Posterior vena cava (tissue), 2 donors: Measurements from ENCODE around the gene CACNA1G. TPM values are rescaled to one million over a fixed set of nuclear protein-coding genes. Genes with fewer than 3 reads are reported as not detected.

Source experiments
- DNase-seq: peaks from one replicate; pipeline ENCODE4 v3.0.0-alpha.2; 2020; ENCODE audit warnings: low spot score
- intact Hi-C, 2 donors: fragments of 100-400 bp; cut with DNase I; formaldehyde crosslinking; loops; one replicate each; pipeline versions ENCODE4 v1.14.1 to v1.14.2; 2022 to 2023
- total RNA-seq, 2 donors: library from RNA; stranded (reverse); fragmentation: NEBNext Ultra II Directional; extraction: Animal tissue kit (Norgen Biotek cat#: 25700); gene quantifications; one replicate each; pipeline ENCODE4 v1.2.1, GENCODE V29; 2021
- donor health status: DM: yes; HTN: yes; CAD: no.
- donor health status: DM: yes; HTN: yes; CAD: no.

CACNA1G gene
- total RNA-seq, 2 donors from 2014 or later: 1.1 to 4.4 TPM

DNA sequence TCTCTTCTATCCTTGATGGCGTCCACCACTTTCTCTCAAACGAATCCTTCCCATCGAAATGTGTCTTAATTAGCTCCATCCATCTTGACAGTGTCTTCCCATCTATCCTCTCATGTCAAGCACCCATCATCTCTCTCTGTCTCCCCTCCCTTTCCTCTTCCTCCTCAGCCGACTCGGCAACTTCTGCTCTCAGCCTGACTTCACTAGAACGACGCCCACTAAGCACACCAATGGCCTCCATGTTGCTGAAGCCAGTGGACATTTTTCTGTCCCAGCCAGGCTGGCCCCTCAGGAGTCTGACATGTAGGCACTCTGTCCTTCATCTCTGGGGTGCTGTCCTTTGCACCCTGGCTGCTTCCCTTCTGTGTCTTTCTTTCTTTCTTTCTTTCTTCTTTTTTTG lies 16.0 kb upstream of the CACNA1G start:
- intact Hi-C loops: loop anchor here in 1 of 2 donors (5.0 kb wide), 2 partner anchors 143 to 158 kb away; no protein-coding TSS in a partner anchor
- DNase-seq: no peak

DNA sequence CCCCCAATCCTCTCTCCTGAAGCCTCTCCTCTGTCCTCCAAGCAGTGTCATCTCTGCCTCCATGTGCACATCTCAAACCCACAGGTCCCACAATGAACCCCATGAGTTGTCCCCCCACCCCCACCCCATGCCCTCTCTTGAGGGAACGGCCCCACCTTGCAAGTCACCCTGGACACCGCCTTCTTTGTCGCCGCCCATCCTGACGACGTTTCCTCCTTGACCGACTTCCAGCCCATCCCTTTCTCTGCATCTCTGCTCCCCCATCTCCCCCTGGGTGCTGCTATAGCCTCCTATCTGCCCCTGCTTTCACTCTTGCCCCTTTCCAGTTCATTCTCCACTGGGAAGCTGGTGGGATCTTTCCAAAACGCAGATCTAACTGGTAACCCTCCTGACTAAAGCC lies 15.2 kb upstream of the CACNA1G start:
- intact Hi-C loops: loop anchor here in 1 of 2 donors (5.0 kb wide), 2 partner anchors 63 to 152 kb away; no protein-coding TSS in a partner anchor
- DNase-seq: peak; percentile 68

GRCh38 chr17:50546701-50547034 lies 13.8 kb upstream of the CACNA1G start:
- DNase-seq: no peak
- intact Hi-C loops: loop anchor here in 1 of 2 donors (2.0 to 5.0 kb wide), 4 partner anchors 64 to 296 kb away; no protein-coding TSS in a partner anchor

- intact Hi-C loops: loop anchor here in 1 of 2 donors (2.0 to 5.0 kb wide), 4 partner anchors 65 to 296 kb away; no protein-coding TSS in a partner anchor
- DNase-seq: peak; percentile 97
Observed at GRCh38 chr17:50547035-50547735, 13.3 kb upstream of the CACNA1G start, which contains the start of gene SPATA20. Gene SPATA20 (plus strand): TSS chr17:50547174. CDS start chr17:50547209, 35 bp downstream.

DNA sequence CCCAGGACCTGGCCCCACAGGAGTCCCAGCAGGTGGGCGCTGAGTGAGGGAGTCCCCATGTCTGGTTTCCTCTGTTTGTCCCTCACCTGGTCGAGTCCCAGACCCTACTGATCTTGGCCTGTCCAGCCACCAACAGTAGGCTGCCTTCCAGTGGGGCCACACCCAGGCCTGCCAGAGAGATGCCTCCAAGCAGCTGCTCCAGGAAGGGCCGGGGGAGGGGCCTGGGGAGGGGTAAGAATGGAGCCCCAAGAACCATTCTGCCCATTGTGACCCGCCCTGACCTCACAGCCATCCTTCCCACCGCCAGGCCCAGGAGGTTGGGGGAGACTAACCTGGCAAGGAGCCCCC lies 12.8 kb upstream of the CACNA1G start:
- intact Hi-C loops: loop anchor here (2.0 to 5.0 kb wide), 4 partner anchors 65 to 295 kb away; no protein-coding TSS in a partner anchor
- no peak for DNase-seq

DNA sequence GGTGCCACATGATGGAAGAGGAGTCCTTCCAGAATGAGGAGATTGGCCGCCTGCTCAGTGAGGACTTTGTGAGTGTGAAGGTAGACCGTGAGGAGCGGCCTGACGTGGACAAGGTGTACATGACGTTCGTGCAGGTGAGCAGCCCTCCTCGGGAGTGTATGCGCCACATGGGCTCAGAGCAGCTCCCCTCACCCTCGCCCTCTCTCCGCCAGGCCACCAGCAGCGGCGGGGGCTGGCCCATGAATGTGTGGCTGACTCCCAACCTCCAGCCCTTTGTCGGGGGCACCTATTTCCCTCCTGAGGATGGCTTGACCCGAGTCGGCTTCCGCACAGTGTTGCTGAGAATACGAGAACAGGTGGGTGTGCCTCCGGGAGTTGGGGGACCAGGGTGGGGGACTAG lies 11.7 kb upstream of the CACNA1G start:
- no peak for DNase-seq
- intact Hi-C loops: loop anchor here (2.0 to 5.0 kb wide), 3 partner anchors 67 to 294 kb away; no protein-coding TSS in a partner anchor

DNA sequence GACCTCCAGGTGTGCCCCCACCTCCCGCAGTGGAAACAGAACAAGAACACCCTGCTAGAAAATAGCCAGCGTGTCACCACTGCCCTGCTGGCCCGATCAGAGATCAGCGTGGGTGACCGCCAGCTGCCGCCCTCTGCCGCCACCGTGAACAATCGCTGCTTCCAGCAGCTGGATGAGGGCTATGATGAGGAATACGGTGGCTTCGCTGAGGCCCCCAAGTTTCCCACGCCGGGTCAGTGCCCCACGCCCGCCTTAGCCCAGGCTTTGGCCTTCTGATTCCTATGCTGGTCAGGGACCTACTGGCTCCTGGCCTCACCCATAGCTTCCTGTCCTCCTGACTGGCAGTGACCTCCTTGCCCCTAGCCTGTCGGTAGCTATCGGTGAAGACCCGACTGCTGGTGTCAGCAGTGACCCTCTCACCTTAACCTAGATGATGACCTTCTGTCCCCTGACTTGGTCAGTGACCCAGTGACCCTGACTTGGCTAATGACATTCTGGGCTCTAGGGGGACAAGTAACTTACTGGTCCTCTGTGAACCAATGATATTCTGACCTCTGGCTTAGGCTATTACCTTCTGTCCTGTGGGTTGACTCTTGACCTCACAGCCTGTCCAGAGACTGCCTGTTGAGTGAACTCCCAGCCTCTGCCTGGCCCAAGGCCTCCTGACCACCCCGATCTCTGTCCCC lies 11.1 kb upstream of the CACNA1G start:
- DNase-seq: no peak
- intact Hi-C loops: loop anchor here (2.0 to 5.0 kb wide), 3 partner anchors 67 to 293 kb away; no protein-coding TSS in a partner anchor

GRCh38 chr17:50549969-50550368 lies 10.5 kb upstream of the CACNA1G start:
- intact Hi-C loops: loop anchor here (2.0 to 5.0 kb wide), 5 partner anchors 68 to 293 kb away; no protein-coding TSS in a partner anchor
- DNase-seq: no peak

- intact Hi-C loops: loop anchor here (1.0 to 5.0 kb wide), 3 partner anchors 76 to 147 kb away; no protein-coding TSS in a partner anchor
- peak; percentile 95 for DNase-seq
Observed at GRCh38 chr17:50550661-50551432, 9.7 kb upstream of the CACNA1G start.

DNA sequence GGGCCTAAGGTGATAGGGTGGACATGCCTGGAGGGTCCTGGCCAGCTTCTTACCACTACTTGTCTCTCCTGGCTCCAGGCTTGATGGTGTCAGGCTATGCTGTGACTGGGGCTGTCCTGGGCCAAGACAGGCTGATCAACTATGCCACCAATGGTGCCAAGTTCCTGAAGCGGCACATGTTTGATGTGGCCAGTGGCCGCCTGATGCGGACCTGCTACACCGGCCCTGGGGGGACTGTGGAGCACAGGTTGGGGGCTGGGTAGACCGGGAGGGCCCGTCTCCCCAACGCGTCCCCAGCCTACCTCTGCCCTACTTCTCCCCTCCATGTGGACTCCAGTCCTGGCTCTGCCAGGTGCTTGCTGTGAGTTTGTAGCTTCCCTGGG lies 9.1 kb upstream of the CACNA1G start:
- intact Hi-C loops: loop anchor here (1.0 to 5.0 kb wide), 3 partner anchors 76 to 147 kb away; no protein-coding TSS in a partner anchor
- DNase-seq: peak; percentile 62

DNA sequence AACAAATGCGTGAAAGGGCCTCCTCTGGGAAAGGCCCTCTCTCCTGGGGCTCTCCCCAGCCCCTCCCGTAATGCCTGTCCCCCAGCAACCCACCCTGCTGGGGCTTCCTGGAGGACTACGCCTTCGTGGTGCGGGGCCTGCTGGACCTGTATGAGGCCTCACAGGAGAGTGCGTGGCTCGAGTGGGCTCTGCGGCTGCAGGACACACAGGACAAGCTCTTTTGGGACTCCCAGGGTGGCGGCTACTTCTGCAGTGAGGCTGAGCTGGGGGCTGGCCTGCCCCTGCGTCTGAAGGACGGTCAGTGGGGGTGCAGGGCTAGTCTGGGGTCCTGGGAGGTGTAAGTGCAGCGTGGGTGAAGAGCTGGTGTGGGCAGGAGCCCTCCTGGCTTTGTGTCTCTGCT lies 8.6 kb upstream of the CACNA1G start:
- no peak for DNase-seq
- intact Hi-C loops: loop anchor here (1.0 to 5.0 kb wide), 3 partner anchors 75 to 146 kb away; no protein-coding TSS in a partner anchor

DNA sequence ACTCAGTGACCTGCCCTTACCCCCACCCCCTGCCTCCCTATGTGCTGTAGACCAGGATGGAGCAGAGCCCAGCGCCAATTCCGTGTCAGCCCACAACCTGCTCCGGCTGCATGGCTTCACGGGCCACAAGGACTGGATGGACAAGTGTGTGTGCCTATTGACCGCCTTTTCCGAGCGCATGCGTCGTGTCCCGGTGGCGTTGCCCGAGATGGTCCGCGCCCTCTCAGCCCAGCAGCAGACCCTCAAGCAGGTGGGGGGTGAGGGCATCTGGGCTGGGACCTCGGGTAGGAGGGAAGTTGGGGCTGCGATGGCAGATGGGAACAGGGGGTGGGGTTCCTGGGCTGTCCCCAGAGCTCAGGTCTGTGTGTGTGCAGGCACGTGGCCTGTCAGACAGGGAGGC lies 6.3 kb upstream of the CACNA1G start:
- intact Hi-C loops: loop anchor here in 1 of 2 donors (5.0 kb wide), 2 partner anchors 73 to 128 kb away; no protein-coding TSS in a partner anchor
- DNase-seq: no peak

DNA sequence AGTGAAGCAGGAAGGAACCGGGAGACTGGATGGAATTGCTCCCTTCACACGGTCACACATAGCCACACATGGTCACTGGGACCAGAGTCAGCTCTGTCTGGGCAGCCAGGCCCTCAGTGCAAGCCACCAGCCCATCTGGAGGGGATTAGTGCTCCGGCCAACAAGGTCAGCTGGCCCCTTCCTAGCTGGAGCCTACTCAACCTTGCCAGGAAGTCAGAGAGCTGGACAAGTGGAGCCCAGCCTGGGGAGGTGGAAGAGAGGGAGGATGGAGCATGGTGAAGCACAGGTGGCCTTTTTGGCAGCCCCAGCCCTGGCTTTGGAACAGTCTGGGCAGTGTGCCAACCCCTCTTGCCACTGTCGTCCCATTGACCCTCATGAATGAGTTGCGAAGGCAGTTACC lies 3.7 kb upstream of the CACNA1G start:
- intact Hi-C loops: no loop called here
- DNase-seq: no peak

GRCh38 chr17:50557630-50558029 lies 2.9 kb upstream of the CACNA1G start:
- no peak for DNase-seq
- intact Hi-C loops: no loop called here

GRCh38 chr17:50558091-50558490 lies 2.4 kb upstream of the CACNA1G start:
- intact Hi-C loops: no loop called here
- DNase-seq: no peak

DNA sequence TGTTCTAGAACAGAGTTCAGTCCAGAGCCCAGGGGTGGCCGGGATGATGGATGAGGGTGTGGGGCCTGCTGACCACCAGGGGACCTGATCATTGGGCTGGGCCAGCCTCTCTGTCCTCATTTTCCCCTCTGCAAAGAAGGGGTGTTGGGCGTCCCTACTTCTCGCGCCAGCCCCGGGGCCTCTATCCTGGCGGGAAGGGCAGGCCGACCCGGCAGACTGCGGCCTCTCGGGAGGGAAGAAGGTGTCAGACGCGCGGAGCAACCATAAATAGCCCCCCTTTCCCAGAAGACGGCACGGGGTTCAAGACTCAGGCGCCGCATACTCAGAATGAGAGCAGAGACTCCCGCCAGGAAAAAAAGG lies 2.0 kb upstream of the CACNA1G start:
- intact Hi-C loops: no loop called here
- peak; percentile 79 for DNase-seq

- DNase-seq: no peak
- intact Hi-C loops: no loop called here
Observed at GRCh38 chr17:50558941-50559614, 1.4 kb upstream of the CACNA1G start.

DNA sequence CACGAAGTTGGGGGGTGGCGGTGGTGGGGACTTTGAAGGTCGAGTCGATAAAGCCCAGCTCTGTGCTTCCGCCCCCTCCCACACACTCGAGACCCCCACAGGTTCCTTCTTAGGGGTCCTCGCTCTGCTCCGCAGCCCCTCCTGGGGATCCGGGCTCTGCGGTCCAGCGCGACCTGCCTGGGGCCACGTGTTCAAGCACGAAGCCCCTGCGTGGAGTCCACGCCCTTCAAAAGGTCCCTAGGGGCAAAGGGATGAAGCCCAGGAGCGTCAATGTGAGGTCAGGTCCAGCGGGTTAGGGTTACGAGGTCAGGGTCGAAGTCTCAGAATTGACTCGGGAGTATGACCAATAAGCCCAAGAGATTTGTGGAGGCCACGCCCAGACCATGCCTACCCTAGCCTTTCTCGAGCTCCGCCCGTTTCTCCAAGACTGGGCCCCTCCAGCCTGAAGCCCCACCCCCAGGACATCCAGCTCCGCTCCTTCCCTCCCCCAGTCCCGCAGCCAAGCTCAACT lies 786 bp upstream of the CACNA1G start:
- DNase-seq: peak; percentile 90
- intact Hi-C loops: no loop called here
